Measurements from ENCODE around the gene SLC45A3.
"Not testable (repeated sequence)": the region's sequence is repeated elsewhere in the genome, so short reads cannot be mapped to it uniquely, and the experiment has no call there.

Gene SLC45A3

DNA sequence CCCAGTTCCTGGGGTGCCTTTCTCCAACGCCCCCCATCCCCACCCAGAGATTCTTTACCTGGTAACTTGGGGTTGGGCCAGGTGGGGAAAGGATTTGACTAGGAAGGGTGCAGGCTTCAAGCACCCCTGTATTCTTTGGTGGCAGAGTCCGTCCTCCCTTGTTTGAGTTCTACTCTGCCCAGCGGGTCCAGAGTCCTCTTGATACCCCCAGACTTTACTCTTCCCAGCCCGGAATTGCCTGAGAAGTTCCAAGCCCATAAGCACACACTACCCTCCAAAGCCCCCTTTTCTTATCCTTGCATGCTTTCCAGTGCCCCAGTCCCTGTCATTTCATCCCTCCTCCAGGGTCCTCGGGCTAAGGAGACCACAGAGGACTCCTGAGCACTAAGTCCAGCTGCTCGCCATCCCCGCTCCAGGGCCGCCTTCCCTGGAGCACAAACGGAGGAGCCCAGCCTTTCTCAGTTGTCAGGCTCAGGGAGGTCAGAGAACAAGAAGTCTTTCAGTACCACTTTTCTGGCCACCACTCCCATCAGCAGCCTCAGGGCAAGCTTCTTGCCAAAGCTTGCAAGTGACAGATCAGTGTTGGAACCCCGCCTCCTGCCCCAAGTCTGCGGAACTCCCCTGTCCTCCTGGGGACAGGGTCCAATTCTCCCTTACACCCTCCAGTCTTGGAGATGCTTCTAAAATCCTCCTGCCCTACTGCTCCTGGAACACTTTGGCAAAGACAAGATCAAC is 12.2 kb downstream of the SLC45A3 start:
- DNase-seq, result no peak

DNA sequence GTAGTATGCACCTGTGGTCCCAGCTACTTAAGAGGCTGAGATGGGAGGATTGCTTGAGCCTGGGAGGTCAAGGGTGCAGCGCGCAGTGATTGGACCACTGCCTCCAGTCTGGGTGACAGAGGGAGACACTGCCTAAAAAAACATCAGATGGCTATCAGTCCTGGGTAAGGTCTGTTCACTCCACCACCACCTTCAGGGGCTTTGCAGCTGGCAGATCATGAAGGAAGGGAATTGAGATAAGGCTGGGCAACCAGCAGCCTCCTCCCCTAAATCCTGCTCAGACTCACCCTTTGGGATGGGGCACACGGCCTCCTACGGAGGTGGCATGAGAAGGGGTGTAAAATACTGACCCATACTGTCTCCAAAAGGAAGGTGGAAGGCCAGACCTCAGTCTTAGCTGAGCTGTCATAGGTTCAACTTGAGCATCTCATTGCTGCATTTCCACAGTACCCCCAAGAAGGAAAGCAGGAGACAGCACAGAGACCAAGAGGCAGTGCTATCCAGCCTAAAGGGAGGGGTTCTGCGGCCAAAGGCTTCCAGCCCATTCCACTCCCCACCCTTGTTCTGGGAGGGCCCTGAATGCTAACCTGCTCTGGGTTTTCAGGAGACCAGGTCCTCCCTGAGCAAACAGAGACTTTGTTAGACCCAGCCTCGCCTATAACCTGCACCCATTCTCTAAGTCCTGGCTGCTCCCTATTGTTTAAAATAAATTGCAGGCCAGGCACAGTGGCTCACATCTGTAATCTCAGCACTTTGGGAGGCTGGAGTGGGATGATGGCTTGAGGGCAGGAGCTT is 13.7 kb downstream of the SLC45A3 start:
- no peak for DNase-seq

DNA sequence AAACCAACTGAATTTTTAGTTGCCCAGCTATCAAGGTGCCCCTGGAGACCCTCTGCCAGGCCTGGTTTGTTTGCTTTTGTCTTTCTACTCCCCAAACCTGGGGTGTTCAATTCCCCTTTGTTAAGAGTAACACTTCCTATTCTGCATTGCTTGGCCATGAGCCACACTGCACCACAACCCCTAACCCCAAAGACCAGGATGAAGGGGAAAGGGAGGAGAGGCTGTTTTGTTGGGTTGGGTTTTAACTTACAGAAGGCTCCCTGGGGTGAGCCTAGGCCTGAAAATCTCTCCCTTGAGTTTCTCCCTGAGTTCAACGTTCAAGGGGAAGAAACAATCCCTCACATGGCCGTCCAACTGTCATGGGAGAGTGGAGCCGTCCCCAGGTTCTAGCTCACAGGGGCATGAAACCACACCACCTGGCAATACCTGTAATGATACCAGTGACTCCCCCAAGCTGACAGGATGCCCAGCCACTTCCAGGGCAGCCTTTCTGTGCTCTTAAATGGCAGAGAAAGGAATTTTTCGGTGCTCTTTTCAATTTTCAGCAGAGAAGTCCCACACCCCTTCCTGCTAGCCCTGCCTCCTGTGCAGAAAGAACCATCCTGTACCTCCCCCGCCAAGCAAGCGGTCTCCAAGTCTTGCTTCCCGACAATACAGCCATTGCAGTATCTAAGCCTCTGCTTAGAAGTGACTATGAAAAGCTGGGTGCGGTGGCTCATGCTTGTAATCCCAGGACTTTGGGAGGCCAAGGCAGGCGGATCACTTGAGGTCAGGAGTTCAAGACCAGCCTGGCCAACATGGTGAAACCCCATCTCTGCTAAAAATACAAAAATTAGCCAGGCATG is 14.9 kb downstream of the SLC45A3 start:
- DNase-seq, result peak; percentile 82

DNA sequence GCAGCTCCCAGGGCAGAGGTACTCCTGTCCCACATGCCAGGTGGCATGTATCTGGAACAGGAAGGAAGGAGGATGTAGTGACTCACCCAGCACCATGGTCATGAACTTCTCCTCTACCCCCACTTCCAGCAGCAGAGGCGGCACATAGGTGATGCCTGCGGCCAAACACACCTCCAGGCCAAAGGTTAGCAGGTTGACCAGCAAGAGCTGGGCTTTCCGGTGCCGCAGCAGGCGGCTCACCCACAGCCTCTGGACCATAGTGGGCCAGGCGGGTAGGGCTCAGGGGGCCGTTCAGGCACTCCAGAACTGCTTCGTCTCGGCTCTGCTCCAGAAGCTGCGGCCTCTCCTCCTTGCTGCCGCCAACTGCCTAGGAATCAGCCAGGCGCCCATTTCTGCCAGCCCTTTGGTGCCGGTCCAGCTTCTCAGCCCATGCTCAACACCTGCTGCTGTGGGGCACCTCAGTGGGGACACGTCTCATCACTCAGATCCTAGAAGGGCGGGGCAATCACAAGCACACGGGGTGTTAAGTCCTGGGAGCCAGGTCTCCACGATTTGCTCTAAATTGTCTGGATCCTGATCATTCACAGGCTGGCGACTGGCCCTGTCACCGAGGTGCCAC is 15.8 kb downstream of the SLC45A3 start:
- DNase-seq, result no peak

DNA sequence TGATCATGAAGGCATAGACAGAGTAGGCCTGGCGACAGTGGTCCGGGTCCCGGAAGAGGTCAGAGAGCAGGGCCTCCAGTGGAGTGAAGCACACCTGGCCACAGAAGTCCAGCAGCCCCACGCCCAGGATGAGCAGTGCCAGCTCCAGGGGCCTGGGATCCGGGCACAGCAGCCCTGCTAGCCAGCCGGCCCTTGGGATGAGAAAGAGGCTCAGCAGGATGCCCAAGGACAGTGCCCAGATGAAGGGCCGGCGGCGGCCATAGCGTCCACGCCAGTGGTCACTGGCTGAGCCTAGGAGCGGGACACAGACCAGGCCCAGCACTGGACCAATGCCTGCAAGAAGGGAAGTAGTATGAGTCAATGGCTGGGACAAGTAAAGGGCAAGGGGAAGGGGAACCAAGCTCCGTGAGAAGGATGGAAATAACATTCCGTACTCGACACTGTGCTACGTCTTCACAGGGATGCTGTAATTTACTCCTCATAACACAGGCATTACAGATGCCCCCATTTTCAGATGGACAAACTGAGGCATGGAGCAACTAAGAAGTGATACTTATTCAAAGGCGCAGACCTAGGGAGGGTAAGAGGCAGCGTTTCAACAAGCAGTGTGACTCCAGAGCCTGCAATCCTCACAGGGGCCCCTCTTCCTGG is 16.9 kb downstream of the SLC45A3 start:
- no peak for DNase-seq

DNA sequence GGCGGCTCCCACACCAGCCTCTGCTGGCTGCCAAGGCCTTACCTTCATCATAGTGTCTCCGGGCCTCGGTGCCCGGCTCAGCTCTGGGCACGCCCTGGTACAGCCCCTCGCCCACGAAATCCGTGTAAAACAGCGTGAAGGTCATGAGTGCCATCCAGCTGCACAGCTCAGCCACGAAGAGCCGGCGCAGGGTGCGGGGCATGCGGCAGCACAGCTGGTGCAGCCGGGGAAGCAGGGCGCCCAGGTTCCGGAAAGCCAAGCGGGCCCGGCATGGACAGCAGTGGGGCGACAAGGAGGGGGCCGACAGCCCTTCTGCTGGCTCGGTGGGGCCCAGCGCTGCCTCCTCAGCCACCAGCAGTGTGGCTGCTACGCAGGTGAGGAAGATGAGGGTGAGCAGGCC is 17.5 kb downstream of the SLC45A3 start:
- no peak for DNase-seq

DNA sequence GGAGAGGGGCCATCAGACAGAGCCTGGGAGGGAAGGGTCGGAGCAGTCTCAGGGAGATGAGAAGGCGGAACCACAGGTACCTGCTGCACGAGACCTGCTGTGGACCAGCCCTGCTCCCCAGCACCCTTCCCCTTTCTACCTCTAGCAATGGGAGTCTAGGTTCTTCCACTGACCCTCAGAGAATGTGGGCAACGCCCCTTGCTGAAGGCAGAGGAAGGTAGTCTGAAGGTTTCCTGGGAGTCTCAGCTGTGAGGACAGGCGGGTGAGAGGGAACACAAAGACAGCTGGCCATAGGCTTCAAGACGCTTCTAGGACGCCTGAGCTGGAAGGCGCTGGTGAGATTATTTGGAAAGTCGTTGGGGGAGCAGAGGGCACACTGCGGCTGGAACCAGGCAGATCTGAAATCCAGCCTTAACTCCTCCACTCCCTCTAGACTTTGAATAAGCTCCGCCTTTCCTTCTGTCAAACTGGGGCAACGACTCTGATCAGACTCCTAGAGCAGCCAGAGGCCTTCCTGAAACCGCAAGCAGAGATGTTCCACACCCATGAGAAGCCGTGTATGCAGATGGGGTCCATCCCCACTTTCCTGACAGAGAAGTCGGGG is 18.1 kb downstream of the SLC45A3 start:
- no peak for DNase-seq

DNA sequence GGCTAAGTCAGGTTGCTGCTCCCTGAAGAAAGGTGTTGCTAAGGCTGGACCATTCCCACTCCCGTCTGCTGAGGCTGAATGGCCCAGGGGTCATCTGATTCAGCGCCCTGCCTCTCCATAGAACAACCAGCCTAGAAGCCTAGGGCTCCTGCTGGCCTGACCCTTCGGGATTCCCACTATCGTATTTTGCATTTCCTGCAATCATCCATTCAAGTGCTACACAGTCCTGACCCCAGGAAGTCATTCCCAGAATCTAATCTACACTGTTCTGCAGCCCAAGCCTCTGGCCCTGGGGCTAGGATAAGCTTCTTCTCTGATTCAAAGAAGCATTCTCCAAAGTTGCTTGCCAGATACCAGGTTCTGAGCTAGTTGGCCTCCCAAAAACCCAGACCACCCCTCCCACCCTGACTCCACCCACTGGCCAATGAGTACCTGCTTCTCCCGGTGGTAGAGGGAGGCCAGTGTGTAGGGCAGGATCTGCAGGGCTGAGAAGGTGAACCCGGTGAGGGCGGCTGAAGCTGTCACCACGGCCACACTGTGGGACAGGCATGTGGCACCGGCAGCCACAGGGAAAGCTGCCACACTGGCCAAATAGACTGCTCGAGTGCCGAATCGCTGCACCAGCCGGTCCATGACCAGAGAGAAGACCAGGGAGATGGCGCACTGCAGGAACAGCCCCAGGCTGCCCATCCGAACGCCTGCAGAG is 18.7 kb downstream of the SLC45A3 start:
- DNase-seq, result no peak

DNA sequence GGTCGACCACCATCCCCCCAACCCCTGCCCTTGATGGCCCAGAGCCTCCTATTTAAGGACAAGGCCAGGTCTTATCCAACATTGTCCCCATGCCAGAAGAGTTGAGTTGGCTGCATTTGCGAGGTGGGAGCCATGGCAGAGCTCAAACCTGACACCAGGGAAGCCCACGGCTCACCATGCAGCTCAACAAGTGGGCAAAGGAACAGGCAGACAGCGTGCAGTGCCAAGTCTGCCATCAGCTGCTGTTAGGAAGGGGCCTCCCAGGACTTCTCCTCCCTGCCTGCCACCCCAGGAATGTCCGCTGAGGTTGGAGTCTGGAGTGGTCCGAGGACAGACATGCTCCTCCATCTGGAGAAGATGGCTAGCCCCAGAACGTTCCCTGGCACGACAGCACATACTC is 19.9 kb downstream of the SLC45A3 start:
- DNase-seq, result no peak

DNA sequence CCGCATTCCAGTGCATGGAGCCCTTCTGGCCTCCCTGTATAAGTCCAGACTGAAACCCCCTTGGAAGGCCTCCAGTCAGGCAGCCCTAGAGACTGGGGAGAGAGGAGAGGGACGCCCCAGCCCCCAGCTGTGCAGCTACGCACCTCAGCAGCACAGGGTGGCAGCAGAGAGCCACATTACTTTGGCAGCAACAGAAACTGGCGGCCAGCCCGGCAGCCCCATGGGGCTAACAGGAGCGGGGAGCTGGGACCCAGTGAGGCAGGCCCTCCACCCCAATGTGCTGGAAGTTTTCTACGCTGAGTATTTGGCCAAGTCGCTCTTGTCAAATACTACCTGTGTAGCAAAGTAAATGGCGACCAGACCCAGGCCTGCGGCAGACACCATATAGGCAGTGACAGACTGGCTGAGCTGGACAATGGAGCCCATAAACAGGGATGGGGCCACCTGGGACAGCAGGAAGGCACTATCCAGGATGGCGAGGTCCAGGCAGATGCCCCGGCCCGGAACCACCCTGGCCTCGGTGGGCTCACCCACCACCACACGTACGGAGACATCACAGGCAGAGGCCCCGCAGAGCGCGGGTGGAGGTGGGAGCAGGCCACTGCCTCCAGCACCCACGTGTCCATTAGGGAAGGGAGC is 21.2 kb downstream of the SLC45A3 start:
- DNase-seq, result peak; percentile 74

DNA sequence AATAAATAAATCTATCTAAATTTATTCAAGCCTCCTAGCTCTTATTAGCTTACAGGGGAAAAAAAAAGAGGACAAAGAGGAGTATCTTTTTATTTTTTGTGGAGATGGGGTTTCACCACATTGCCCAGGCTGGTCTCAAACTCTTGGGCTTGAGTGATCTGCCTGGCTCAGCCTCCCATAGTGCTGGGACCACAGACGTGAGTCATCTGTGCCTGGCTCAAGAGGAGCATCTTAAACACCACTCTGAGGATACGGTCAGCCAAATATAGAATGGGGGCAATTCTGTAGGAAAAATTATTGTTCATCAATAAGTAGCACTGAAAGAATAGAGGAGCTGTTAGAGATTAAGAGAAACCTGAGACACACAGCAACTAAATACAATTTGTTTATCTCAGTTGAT is 24.1 kb downstream of the SLC45A3 start:
- no peak for DNase-seq

DNA sequence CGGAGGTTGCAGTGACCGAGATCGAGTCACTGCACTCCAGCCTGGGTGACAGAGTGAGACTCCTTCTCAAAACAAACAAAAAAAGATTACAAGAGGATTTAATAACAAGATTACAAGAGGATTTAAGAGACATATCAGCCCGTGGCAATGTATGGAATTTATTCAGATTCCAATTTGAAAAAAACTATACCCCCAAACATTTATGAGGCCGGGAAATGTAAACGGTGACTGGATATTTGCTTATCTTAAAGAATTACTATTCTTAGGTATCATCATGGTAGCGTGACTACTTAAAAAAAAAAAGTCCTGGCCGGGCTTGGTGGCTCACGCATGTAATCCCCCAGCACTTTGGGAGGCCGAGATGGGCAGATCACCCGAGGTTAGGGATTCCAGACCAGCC is 27.3 kb downstream of the SLC45A3 start:
- DNase-seq, result no peak

DNA sequence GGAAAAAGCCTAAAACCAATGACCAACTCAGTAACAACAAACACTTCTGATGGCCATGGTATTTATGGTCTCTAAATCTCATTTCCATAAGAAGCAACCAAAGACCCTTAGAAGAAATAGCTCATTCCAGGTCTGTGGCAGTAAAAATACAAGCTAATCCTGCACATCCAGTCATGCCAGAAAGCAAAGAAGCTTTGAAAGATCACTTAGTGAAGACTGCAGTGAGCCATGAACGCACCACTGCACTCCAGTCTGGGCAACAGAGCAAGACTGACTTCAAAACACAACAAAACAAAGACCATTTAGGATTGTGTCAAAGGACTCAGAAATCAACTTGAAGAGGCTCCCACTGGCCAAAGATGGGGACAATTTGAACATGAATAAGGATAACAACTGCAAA is 30.1 kb downstream of the SLC45A3 start:
- DNase-seq, result no peak

DNA sequence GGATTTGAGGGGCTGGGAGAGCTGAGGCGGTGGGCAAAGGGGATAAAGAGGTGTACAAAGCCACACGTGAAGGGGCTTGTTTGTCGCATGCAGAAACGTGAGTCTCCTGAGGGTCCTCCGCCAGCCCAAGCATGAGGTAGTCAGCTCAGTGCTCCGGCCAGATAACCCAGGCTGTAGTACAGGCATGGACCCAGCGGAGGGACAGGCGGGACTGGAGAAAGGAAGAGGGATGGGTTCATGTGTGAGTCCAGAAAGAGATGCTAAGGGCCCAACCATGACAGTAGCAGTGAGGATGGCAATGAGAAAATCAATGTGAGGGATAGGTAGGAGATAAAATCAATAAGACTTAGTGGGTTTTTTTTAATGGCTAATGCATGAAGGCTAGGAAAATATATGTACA is 34.8 kb downstream of the SLC45A3 start:
- DNase-seq, result no peak

DNA sequence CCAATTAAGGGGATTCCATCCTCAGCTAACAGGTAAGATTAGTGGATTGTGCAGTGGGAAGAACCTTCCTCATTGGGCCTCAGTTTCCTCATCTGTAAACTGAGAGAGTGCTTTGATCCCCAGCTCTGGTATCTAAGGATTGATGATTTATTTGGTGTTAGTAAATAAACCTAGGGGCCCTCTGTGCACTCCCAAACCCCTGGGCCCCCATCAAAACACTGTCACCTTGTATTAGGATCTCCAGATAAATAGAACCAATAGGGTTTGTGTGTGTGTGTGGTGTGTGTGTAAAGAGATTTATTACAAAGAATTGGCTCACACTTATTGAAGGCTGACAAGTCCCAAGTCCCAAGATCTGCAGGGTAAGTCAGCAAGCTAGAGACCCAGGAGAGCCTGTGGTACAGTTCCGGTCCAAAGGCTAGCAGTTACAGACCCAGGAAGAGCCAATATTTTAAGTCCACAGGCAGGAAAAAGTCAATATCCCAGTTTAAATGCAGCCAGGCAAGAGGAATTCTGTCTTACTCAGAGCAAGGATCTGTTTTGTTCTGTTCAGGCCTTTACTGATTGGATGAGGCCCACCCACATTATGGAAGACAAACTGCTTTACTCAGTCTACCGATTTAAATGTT is 37.5 kb downstream of the SLC45A3 start:
- DNase-seq, result no peak

DNA sequence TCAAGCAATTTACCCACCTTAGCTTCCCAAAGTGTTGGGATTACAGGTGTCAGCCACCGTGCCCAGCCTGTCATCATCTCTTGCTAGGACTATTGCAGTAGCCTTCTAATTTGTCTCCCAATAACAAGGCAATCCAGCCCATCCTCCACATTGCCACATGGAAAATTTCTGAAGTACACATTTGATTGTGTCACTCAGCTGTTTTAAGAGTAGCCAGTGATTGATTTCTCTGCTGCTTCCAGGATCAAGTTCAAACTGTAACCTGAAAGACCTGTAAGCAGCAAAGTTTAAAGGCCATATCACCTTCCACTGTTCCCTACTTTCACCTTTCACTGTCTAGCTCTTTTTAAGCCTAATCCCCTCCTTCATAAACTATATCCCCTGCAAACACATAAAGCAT is 40.7 kb downstream of the SLC45A3 start:
- no peak for DNase-seq

DNA sequence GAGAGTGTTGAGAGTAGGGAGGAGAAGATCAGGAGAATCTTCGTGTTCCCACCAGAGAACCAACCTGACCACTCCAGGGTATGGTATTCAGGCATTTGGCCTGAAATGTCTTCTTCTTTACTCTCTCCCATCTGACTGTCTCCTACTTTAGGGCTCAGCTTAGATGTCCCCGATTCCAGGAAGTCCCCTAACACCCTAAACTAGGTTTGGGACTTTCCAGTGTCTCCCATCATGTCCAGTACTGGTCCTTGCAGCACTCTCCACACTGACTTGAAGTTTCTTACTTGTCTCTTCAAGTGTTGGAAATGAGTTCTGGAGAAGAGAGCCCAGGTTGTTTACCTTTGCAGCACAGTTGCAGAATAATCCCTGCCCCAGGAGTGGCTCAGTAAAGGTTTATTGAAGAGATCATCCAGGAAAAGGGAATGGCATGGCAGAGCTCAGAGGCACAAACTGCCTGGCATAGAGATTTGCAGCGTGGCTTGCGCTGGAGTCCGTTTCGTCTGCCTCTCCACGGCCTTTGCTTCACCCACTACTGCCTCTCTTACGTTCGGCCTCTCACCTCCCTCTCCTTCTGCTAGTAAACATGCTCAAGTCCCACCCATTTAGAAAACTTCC is 42.3 kb downstream of the SLC45A3 start:
- no peak for DNase-seq

DNA sequence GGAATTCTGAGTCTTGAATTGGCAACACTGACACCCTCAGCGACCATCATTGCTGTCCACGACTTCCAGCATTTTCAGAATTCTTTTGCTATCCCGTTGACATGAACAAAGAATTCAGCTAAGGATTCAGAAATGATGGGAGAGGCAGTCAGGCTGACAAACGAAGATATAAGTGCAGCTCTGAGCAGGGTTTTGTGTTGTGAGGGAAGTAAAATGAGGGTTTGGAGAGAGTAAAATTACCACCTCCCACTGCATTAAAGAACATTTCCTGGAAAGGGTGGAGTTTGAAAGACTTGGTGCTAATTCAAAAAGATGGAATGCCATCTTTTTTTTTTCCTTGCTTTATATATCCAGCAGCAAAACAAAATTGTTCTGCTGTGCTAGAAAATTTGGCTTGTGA is 43.6 kb downstream of the SLC45A3 start:
- no peak for DNase-seq

DNA sequence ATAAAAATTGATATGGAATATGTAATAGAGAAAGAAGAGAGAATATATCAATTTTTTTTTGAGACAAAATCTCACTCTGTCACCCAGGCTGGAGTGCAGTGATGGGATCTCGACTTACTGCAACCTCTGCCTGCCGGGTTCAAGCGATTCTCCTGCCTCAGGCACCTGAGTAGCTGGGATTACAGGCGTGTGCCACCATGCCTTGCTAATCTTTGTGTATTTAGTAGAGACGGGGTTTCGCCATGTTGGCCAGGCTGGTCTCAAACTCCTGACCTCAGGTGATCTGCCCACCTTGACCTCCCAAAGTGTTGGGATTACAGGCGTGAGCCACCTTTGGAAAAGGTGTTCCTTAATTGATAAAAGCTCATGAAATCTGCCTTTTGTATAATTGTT is 44.2 kb downstream of the SLC45A3 start:
- DNase-seq, result not testable (repeated sequence)

DNA sequence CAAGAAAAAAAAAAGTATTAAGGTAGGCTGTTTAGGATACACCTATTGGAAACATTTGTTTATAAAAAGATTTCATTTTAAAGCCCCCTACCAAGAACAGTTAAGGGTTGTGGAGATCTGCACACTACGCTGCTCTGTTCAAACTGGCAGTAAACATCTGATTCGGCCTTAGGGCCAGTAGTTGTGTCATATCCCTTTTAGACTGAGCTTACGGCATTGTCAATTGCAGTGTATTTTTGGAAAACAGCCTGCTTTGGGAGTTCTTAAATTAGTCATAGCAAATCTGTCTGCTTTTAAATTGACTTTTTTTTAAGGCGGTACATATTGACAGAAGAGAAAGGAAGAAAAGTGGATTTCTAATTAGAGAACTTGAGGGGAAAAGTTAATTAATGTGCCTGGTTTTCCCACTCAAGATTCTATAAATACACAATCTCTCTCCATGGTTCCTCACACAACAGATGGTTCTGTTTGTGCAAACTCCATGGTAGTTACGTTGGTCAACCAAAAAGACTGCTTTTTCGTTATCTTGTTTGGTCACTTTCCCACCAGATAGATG is 46.8 kb downstream of the SLC45A3 start:
- no peak for DNase-seq
